GM10248 (cell line): ENCODE data around the gene LHPP.

ENCODE experiments used
- CTCF ChIA-PET: fragments of 300-600 bp; sonication (Branson Sonifier 250); formaldehyde crosslinking; extraction: SDS; loops from one replicate; lab custom pipeline; 2021; ENCODE audit warnings: antibody characterized with exemption; lab: Yijun Ruan, JAX
- POLR2A ChIA-PET: fragments of 350-650 bp; sonication (Branson Sonifier 250); formaldehyde crosslinking; extraction: SDS; loops from one replicate; lab custom pipeline; 2020; ENCODE audit warnings: antibody characterized with exemption; lab: Yijun Ruan, JAX
- DNase-seq: peaks from one replicate; pipeline ENCODE4 v3.0.0; 2012; ENCODE audit errors: extremely low spot score
- CTCF ChIP-seq: IDR thresholded peaks from 2 replicates; pipeline ENCODE4 v1.5.1; 2012; ENCODE audit warnings: mild to moderate bottlenecking, low read depth; ENCODE audit errors: extremely low read depth, missing control alignments, control extremely low read depth

LHPP gene

GRCh38 chr10:124533266-124533665 is 71.6 kb downstream of the LHPP start:
- ChIA-PET POLR2A (no interaction called here), CTCF (interaction anchor here (1.0 to 7.8 kb wide), 4 partner anchors 20 to 291 kb away, joined by 3 to 69 read pairs (median 5); partner anchors contain the start of gene FAM53B)
- no peak for TF ChIP-seq CTCF
- no peak for DNase-seq

GRCh38 chr10:124534231-124534798 is 72.7 kb downstream of the LHPP start:
- CTCF ChIA-PET = interaction anchor here (0.8 to 7.8 kb wide), 6 partner anchors 184 to 293 kb away, joined by 4 to 69 read pairs (median 4); partner anchors contain the start of gene FAM53B
- POLR2A ChIA-PET = no interaction called here
- TF ChIP-seq CTCF = peak; percentile 54
- DNase-seq = no peak

- POLR2A ChIA-PET = interaction anchor here (0.7 kb wide), 1 partner anchor 844 kb away, joined by 3 read pairs; no protein-coding TSS in a partner anchor
- TF ChIP-seq CTCF = no peak
- CTCF ChIA-PET = interaction anchor here (0.9 to 7.8 kb wide), 7 partner anchors 20 to 293 kb away, joined by 3 to 69 read pairs (median 4); partner anchors contain the start of gene FAM53B
- no peak for DNase-seq
Observed at GRCh38 chr10:124534826-124535601, 73.4 kb downstream of the LHPP start.

- CTCF ChIA-PET = interaction anchor here (0.9 to 7.8 kb wide), 7 partner anchors 19 to 292 kb away, joined by 3 to 69 read pairs (median 6); partner anchors contain the start of gene FAM53B
- POLR2A ChIA-PET = interaction anchor here (0.7 kb wide), 1 partner anchor 843 kb away, joined by 3 read pairs; no protein-coding TSS in a partner anchor
- peak; percentile 48 for DNase-seq
- no peak for TF ChIP-seq CTCF
Observed at GRCh38 chr10:124535731-124536495, 74.3 kb downstream of the LHPP start.

- CTCF ChIA-PET = interaction anchor here (1.6 to 7.8 kb wide), 3 partner anchors 205 to 286 kb away, joined by 5 to 69 read pairs (median 57); partner anchors contain the start of gene FAM53B
Observed at GRCh38 chr10:124536496-124537050, 75.0 kb downstream of the LHPP start.

More at GRCh38 chr10:124536496-124537050, 75.0 kb downstream of the LHPP start:
- no peak for DNase-seq
- TF ChIP-seq CTCF = no peak
- POLR2A ChIA-PET = no interaction called here
